ENCODE measurements around the gene GASK1A. TPM values are rescaled to one million over a fixed set of nuclear protein-coding genes. Genes with fewer than 3 reads are reported as not detected.
"Not testable (repeated sequence)": the region's sequence is repeated elsewhere in the genome, so short reads cannot be mapped to it uniquely, and the experiment has no call there.

GASK1A gene
- total RNA-seq, 1 donor from 2014 or later = not detected

- no peak overlapping the region for H3K27ac Mint-ChIP-seq
- peaks cover 48% of the 10 kb centered on the region for H3K9me3 Mint-ChIP-seq
- H3K4me1 Mint-ChIP-seq (ENCODE audit: low read depth) = no peaks in the 10 kb centered on the region
- H3K4me3 Mint-ChIP-seq (ENCODE audit: low read depth) = no peak overlapping the region
- intact Hi-C loops (cut with micrococcal nuclease) = no loop called here
- no peaks in the 10 kb centered on the region for H3K27me3 Mint-ChIP-seq (ENCODE audit: low read depth)
- no peaks in the 10 kb centered on the region for H3K36me3 Mint-ChIP-seq (ENCODE audit: low read depth)
- no peak for DNase-seq (ENCODE audit: low spot score)
Measured at GRCh38 chr3:43046583-43046982, 67.5 kb downstream of the GASK1A start.

GRCh38 chr3:43048470-43048869 is 69.4 kb downstream of the GASK1A start:
- Mint-ChIP-seq H3K27ac (no peak overlapping the region), H3K27me3 (ENCODE audit: low read depth) (no peaks in the 10 kb centered on the region), H3K4me1 (ENCODE audit: low read depth) (no peaks in the 10 kb centered on the region), H3K36me3 (ENCODE audit: low read depth) (no peaks in the 10 kb centered on the region), H3K9me3 (peaks cover 48% of the 10 kb centered on the region), H3K4me3 (ENCODE audit: low read depth) (no peak overlapping the region)
- intact Hi-C loops (cut with micrococcal nuclease) = no loop called here
- DNase-seq (ENCODE audit: low spot score) = no peak

GRCh38 chr3:43053291-43053690 is 74.2 kb downstream of the GASK1A start:
- Mint-ChIP-seq H3K27ac (no peak overlapping the region), H3K36me3 (ENCODE audit: low read depth) (no peaks in the 10 kb centered on the region), H3K4me3 (ENCODE audit: low read depth) (no peak overlapping the region), H3K4me1 (ENCODE audit: low read depth) (no peaks in the 10 kb centered on the region), H3K9me3 (peaks cover 23% of the 10 kb centered on the region), H3K27me3 (ENCODE audit: low read depth) (peaks cover 5% of the 10 kb centered on the region)
- no peak for DNase-seq (ENCODE audit: low spot score)
- intact Hi-C loops (cut with micrococcal nuclease) = no loop called here

GRCh38 chr3:43054754-43055153 is 75.6 kb downstream of the GASK1A start:
- Mint-ChIP-seq H3K27ac (no peak overlapping the region), H3K9me3 (peaks cover 14% of the 10 kb centered on the region), H3K4me3 (ENCODE audit: low read depth) (no peak overlapping the region), H3K36me3 (ENCODE audit: low read depth) (no peaks in the 10 kb centered on the region), H3K4me1 (ENCODE audit: low read depth) (no peaks in the 10 kb centered on the region), H3K27me3 (ENCODE audit: low read depth) (peaks cover 6% of the 10 kb centered on the region)
- no peak for DNase-seq (ENCODE audit: low spot score)
- intact Hi-C loops (cut with micrococcal nuclease) = no loop called here

- Mint-ChIP-seq H3K27me3 (ENCODE audit: low read depth) (peaks cover 8% of the 10 kb centered on the region), H3K9me3 (peaks cover 8% of the 10 kb centered on the region), H3K36me3 (ENCODE audit: low read depth) (no peaks in the 10 kb centered on the region), H3K4me1 (ENCODE audit: low read depth) (no peaks in the 10 kb centered on the region), H3K4me3 (ENCODE audit: low read depth) (no peak overlapping the region), H3K27ac (no peak overlapping the region)
- no peak for DNase-seq (ENCODE audit: low spot score)
- intact Hi-C loops (cut with micrococcal nuclease) = no loop called here
Measured at GRCh38 chr3:43055393-43055792, 76.3 kb downstream of the GASK1A start.

GRCh38 chr3:43055806-43056770 is 77.0 kb downstream of the GASK1A start:
- Mint-ChIP-seq H3K9me3 (peaks cover 1% of the 10 kb centered on the region), H3K36me3 (ENCODE audit: low read depth) (no peaks in the 10 kb centered on the region), H3K4me3 (ENCODE audit: low read depth) (no peak overlapping the region), H3K27me3 (ENCODE audit: low read depth) (peaks cover 8% of the 10 kb centered on the region), H3K27ac (no peak overlapping the region), H3K4me1 (ENCODE audit: low read depth) (no peaks in the 10 kb centered on the region)
- intact Hi-C loops (cut with micrococcal nuclease) = no loop called here
- no peak for DNase-seq (ENCODE audit: low spot score)

GRCh38 chr3:43059456-43059855 is 80.3 kb downstream of the GASK1A start:
- intact Hi-C loops (cut with micrococcal nuclease) = no loop called here
- Mint-ChIP-seq H3K4me1 (ENCODE audit: low read depth) (no peaks in the 10 kb centered on the region), H3K27ac (no peak overlapping the region), H3K36me3 (ENCODE audit: low read depth) (no peaks in the 10 kb centered on the region), H3K4me3 (ENCODE audit: low read depth) (no peak overlapping the region), H3K27me3 (ENCODE audit: low read depth) (peaks cover 8% of the 10 kb centered on the region), H3K9me3 (no peaks in the 10 kb centered on the region)
- DNase-seq (ENCODE audit: low spot score) = no peak

GRCh38 chr3:43061101-43061895 is 82.2 kb downstream of the GASK1A start:
- Mint-ChIP-seq H3K36me3 (ENCODE audit: low read depth) (no peaks in the 10 kb centered on the region), H3K4me3 (ENCODE audit: low read depth) (no peak overlapping the region), H3K4me1 (ENCODE audit: low read depth) (no peaks in the 10 kb centered on the region), H3K9me3 (no peaks in the 10 kb centered on the region), H3K27me3 (ENCODE audit: low read depth) (peaks cover 8% of the 10 kb centered on the region), H3K27ac (no peak overlapping the region)
- DNase-seq (ENCODE audit: low spot score) = no peak
- intact Hi-C loops (cut with micrococcal nuclease) = no loop called here

GRCh38 chr3:43062040-43062563 is 83.0 kb downstream of the GASK1A start:
- H3K4me3 Mint-ChIP-seq (ENCODE audit: low read depth) = no peak overlapping the region
- intact Hi-C loops (cut with micrococcal nuclease) = no loop called here
- H3K27ac Mint-ChIP-seq = no peak overlapping the region
- H3K9me3 Mint-ChIP-seq = no peaks in the 10 kb centered on the region
- H3K27me3 Mint-ChIP-seq (ENCODE audit: low read depth) = peaks cover 7% of the 10 kb centered on the region
- DNase-seq (ENCODE audit: low spot score) = no peak
- H3K4me1 Mint-ChIP-seq (ENCODE audit: low read depth) = no peaks in the 10 kb centered on the region
- no peaks in the 10 kb centered on the region for H3K36me3 Mint-ChIP-seq (ENCODE audit: low read depth)

- no peaks in the 10 kb centered on the region for H3K36me3 Mint-ChIP-seq (ENCODE audit: low read depth)
- no peak for DNase-seq (ENCODE audit: low spot score)
- H3K9me3 Mint-ChIP-seq = no peaks in the 10 kb centered on the region
- no peak overlapping the region for H3K4me3 Mint-ChIP-seq (ENCODE audit: low read depth)
- H3K4me1 Mint-ChIP-seq (ENCODE audit: low read depth) = no peaks in the 10 kb centered on the region
- peaks cover 7% of the 10 kb centered on the region for H3K27me3 Mint-ChIP-seq (ENCODE audit: low read depth)
- intact Hi-C loops (cut with micrococcal nuclease) = no loop called here
- H3K27ac Mint-ChIP-seq = no peak overlapping the region
Measured at GRCh38 chr3:43062564-43063040, 83.5 kb downstream of the GASK1A start.

- no peak for DNase-seq (ENCODE audit: low spot score)
- Mint-ChIP-seq H3K36me3 (ENCODE audit: low read depth) (no peaks in the 10 kb centered on the region), H3K4me3 (ENCODE audit: low read depth) (no peak overlapping the region), H3K9me3 (no peaks in the 10 kb centered on the region), H3K27me3 (ENCODE audit: low read depth) (peaks cover 6% of the 10 kb centered on the region), H3K27ac (no peak overlapping the region), H3K4me1 (ENCODE audit: low read depth) (no peaks in the 10 kb centered on the region)
- intact Hi-C loops (cut with micrococcal nuclease) = no loop called here
Measured at GRCh38 chr3:43063114-43063513, 84.0 kb downstream of the GASK1A start.

GRCh38 chr3:43070670-43071069 is 91.6 kb downstream of the GASK1A start:
- DNase-seq (ENCODE audit: low spot score); H3K27ac Mint-ChIP-seq; H3K9me3 Mint-ChIP-seq; H3K36me3 Mint-ChIP-seq (ENCODE audit: low read depth); intact Hi-C loops (cut with micrococcal nuclease); H3K4me3 Mint-ChIP-seq (ENCODE audit: low read depth); H3K27me3 Mint-ChIP-seq (ENCODE audit: low read depth); H3K4me1 Mint-ChIP-seq (ENCODE audit: low read depth): not testable (repeated sequence)
